ENCODE data around the gene SIGLEC7. TPM values are rescaled to one million over a fixed set of nuclear protein-coding genes. Genes with fewer than 3 reads are reported as not detected.

SIGLEC7 gene
- polyA plus RNA-seq, 1 experiment, result not detected

GRCh38 chr19:51181377-51181912 is 39.3 kb downstream of the SIGLEC7 start:
- no peak for DNase-seq (ENCODE audit: low read depth)
- H3K4me3 ChIP-seq (ENCODE audit: low read depth, low read length), result no peak overlapping the region
- H3K27me3 ChIP-seq (ENCODE audit: control insufficient read depth, insufficient read depth, low read length), result no peaks in the 10 kb centered on the region
- H3K36me3 ChIP-seq (ENCODE audit: control insufficient read depth, insufficient read depth, low read length), result no peaks in the 10 kb centered on the region
- POLR2A ChIA-PET, result no interaction called here
- CTCF ChIA-PET, result no interaction called here
- no peak for TF ChIP-seq CTCF (IDR thresholded peaks at IDR 0.05; ENCODE audit: insufficient read depth, low read depth, low read length)

- Histone ChIP-seq H3K27me3 (ENCODE audit: control insufficient read depth, insufficient read depth, low read length) (no peaks in the 10 kb centered on the region), H3K4me3 (ENCODE audit: low read depth, low read length) (no peak overlapping the region), H3K36me3 (ENCODE audit: control insufficient read depth, insufficient read depth, low read length) (no peaks in the 10 kb centered on the region)
- TF ChIP-seq CTCF (IDR thresholded peaks at IDR 0.05; ENCODE audit: insufficient read depth, low read depth, low read length), result no peak
- no peak for DNase-seq (ENCODE audit: low read depth)
- CTCF ChIA-PET, result no interaction called here
- POLR2A ChIA-PET, result no interaction called here
Observed at GRCh38 chr19:51181913-51182419, 39.9 kb downstream of the SIGLEC7 start.

- ChIA-PET POLR2A (no interaction called here), CTCF (no interaction called here)
- no peaks in the 10 kb centered on the region for H3K27me3 ChIP-seq (ENCODE audit: control insufficient read depth, insufficient read depth, low read length)
Observed at GRCh38 chr19:51183629-51184028, 41.5 kb downstream of the SIGLEC7 start.

GRCh38 chr19:51185069-51185867 is 43.2 kb downstream of the SIGLEC7 start:
- Histone ChIP-seq H3K27me3 (ENCODE audit: control insufficient read depth, insufficient read depth, low read length) (no peaks in the 10 kb centered on the region), H3K4me3 (ENCODE audit: low read depth, low read length) (no peak overlapping the region), H3K36me3 (ENCODE audit: control insufficient read depth, insufficient read depth, low read length) (no peaks in the 10 kb centered on the region)
- ChIA-PET CTCF (no interaction called here), POLR2A (no interaction called here)
- no peak for DNase-seq (ENCODE audit: low read depth)
- TF ChIP-seq CTCF (IDR thresholded peaks at IDR 0.05; ENCODE audit: insufficient read depth, low read depth, low read length), result no peak

More at GRCh38 chr19:51183629-51184028, 41.5 kb downstream of the SIGLEC7 start:
- H3K36me3 ChIP-seq (ENCODE audit: control insufficient read depth, insufficient read depth, low read length), result no peaks in the 10 kb centered on the region
- H3K4me3 ChIP-seq (ENCODE audit: low read depth, low read length), result no peak overlapping the region
- DNase-seq (ENCODE audit: low read depth), result no peak
- no peak for TF ChIP-seq CTCF (IDR thresholded peaks at IDR 0.05; ENCODE audit: insufficient read depth, low read depth, low read length)

GRCh38 chr19:51185868-51186215 is 43.7 kb downstream of the SIGLEC7 start:
- Histone ChIP-seq H3K4me3 (ENCODE audit: low read depth, low read length) (no peak overlapping the region), H3K36me3 (ENCODE audit: control insufficient read depth, insufficient read depth, low read length) (no peaks in the 10 kb centered on the region), H3K27me3 (ENCODE audit: control insufficient read depth, insufficient read depth, low read length) (no peaks in the 10 kb centered on the region)
- ChIA-PET POLR2A (no interaction called here), CTCF (no interaction called here)
- no peak for TF ChIP-seq CTCF (IDR thresholded peaks at IDR 0.05; ENCODE audit: insufficient read depth, low read depth, low read length)
- no peak for DNase-seq (ENCODE audit: low read depth)
